GM19324 (cell line): ENCODE results near the gene GSK3B.

Experiments used
- ATAC-seq: cut with Tn5 transposase; IDR thresholded peaks from one replicate; pipeline ENCODE4 v1.9.1; 2021; ENCODE audit warnings: mild to moderate bottlenecking, moderate library complexity; ENCODE audit not compliant: unreplicated experiment, low FRiP score

GSK3B gene

DNA sequence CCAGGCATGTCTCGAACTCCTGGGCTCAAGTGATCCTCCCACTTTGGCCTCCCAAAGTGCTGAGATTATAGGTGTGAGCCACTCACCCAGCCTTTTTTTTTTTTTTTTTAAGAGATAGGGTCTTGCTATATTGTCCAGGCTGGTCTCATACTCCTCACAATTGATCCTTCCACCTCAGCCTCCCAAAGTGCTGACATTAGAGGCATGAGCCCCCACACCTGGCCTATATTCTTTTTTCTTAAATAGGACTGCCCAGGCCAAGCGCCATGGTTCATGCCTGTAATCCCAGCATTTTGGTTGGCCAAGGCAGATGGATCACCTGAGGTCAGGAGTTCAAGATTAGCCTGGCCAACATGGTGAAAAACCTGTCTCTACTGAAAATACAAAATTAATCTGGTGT is 299.8 kb downstream of the GSK3B start:
- ATAC-seq, result no peak

DNA sequence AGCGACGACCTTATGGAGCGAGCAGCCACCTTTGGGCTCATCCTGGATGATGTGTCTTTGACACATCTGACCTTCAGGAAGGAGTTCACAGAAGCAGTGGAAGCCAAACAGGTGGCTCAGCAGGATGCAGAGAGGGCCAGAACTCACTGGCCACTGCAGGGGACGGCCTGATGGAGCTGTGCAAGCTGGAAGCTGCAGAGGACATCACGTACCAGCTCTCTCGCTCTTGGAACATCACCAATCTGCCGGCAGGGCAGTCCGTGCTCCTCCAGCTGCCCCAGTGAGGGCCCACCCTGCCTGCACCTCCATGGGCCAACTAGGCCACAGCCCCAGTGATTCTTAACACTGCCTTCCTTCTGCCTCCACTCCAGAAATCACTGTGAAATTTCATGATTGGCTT is 302.0 kb downstream of the GSK3B start:
- no peak for ATAC-seq

- no peak for ATAC-seq
Measured at GRCh38 chr3:119790369-119790768, 303.9 kb downstream of the GSK3B start.

GRCh38 chr3:119786409-119786808 is 307.8 kb downstream of the GSK3B start:
- no peak for ATAC-seq

GRCh38 chr3:119783883-119784282 is 310.4 kb downstream of the GSK3B start:
- ATAC-seq, result no peak

DNA sequence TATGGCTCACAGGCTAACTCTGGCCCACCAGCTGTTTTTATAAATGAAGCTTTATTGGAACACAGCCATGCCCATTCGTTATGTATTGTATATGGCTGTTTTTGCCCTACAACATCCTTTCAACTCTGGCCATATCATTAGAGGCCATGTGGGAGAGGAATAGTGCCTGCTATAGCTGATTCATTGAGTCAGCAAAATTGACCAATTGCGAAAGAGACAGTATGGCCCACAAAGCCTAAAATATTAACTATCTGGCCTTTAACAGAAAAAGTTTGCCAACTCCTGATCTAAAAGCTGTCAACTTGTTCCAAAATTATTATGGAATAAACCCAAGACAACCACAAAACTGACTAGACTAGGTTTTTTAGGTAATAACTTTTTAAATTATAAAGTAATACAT is 311.0 kb downstream of the GSK3B start:
- no peak for ATAC-seq

DNA sequence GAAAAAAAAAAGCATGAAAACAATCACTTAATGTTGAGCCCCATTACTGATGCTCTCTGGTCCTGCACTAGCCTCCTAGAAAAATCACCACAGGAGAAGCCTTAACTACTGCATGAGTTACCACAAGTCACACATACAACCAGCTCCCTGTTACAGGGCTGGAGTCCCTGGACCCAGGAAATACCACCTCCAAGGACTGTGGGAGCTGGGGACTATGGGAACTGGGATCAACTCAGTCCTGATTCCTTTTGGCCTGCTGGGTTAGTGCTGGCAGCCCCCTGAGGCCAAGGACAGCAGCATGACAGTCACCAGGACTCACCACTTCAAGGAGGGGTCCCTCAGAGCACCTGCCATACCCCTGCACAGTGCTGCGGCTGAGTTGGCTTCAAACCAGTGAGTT is 311.8 kb downstream of the GSK3B start:
- ATAC-seq, result no peak

GRCh38 chr3:119781330-119782198 is 312.7 kb downstream of the GSK3B start, which contains the start of gene NR1I2:
TSS of gene NR1I2 (plus strand) at chr3:119782101.
- no peak for ATAC-seq

GRCh38 chr3:119779731-119780383 is 314.4 kb downstream of the GSK3B start:
- ATAC-seq, result peak; percentile 59

- ATAC-seq, result no peak
Measured at GRCh38 chr3:119778811-119779210, 315.4 kb downstream of the GSK3B start.

- ATAC-seq, result no peak
Measured at GRCh38 chr3:119778176-119778575, 316.1 kb downstream of the GSK3B start.

GRCh38 chr3:119776304-119776703 is 317.9 kb downstream of the GSK3B start:
- ATAC-seq, result no peak

DNA sequence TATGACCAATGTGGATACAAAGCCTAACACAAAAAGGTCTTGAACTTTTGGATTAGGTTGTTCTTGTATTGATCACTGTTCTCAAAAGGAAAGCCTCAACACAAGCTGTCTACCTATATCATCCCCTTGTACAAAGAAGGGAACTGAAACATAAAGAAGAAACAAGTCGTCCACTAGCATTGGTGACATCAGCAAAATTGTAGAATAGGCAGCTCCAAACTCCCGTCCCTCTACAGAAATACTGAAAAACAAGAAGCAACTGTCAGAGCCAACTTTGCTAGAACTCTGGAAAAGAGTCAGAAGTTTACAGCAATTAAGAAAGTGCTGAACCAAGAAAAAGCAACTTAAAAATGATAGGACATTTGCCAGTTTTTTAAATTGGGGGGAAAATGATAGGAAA is 319.8 kb downstream of the GSK3B start:
- ATAC-seq, result peak; percentile 78
